Stimulated activated CD8-positive, alpha-beta memory T cell treated with anti-CD3 and anti-CD28 coated beads, Interleukin-4, amount 100 ng/mL, for 4 hours (primary cell): ENCODE measurements around the gene CASZ1.

Source experiments
- DNase-seq, 2 donors: peaks; one replicate each; pipeline ENCODE4 v3.0.0-alpha.2; 2020; ENCODE audit warnings: low read depth in 2 of 2, low spot score in 1 of 2

CASZ1 gene

GRCh38 chr1:10796029-10796944 is at the start of gene CASZ1:
CASZ1 (minus strand) TSS chr1:10796646; CDS start chr1:10693889, 102,757 bp downstream.
- no peak for DNase-seq

- DNase-seq: no peak
These were observed 47.3 kb upstream of the CASZ1 start for GRCh38 chr1:10843697-10844096.

- DNase-seq: no peak
These were observed 44.7 kb upstream of the CASZ1 start for GRCh38 chr1:10841118-10841517.

- no peak for DNase-seq
These were observed 42.8 kb upstream of the CASZ1 start for GRCh38 chr1:10839188-10839770.

- no peak for DNase-seq
These were observed 42.1 kb upstream of the CASZ1 start for GRCh38 chr1:10838541-10838940.

- DNase-seq: no peak
These were observed 40.3 kb upstream of the CASZ1 start for GRCh38 chr1:10836726-10837125.

GRCh38 chr1:10835822-10836421 is 39.5 kb upstream of the CASZ1 start:
- no peak for DNase-seq

GRCh38 chr1:10835421-10835820 is 39.0 kb upstream of the CASZ1 start:
- DNase-seq: no peak

GRCh38 chr1:10834770-10835412 is 38.4 kb upstream of the CASZ1 start:
- DNase-seq: no peak

GRCh38 chr1:10833630-10834557 is 37.4 kb upstream of the CASZ1 start:
- DNase-seq: no peak

- no peak for DNase-seq
These were observed 36.3 kb upstream of the CASZ1 start for GRCh38 chr1:10832703-10833102.

GRCh38 chr1:10830961-10831668 is 34.7 kb upstream of the CASZ1 start:
- DNase-seq: no peak

GRCh38 chr1:10829965-10830515 is 33.6 kb upstream of the CASZ1 start:
- DNase-seq: no peak

GRCh38 chr1:10829067-10829818 is 32.8 kb upstream of the CASZ1 start:
- no peak for DNase-seq

- DNase-seq: no peak
These were observed 31.2 kb upstream of the CASZ1 start for GRCh38 chr1:10827377-10828333.

- no peak for DNase-seq
These were observed 29.1 kb upstream of the CASZ1 start for GRCh38 chr1:10825592-10825991.

- no peak for DNase-seq
These were observed 28.5 kb upstream of the CASZ1 start for GRCh38 chr1:10824821-10825540.
